Stomach (tissue), 4 donors: ENCODE data around the gene ROS1.

Experiments
- EP300 ChIP-seq: sonication (generic); formaldehyde crosslinking; IDR thresholded peaks from one replicate; pipeline ENCODE4 v1.6.1; 2017; ENCODE audit warnings: antibody characterized with exemption
- TF ChIP-seq, protein P1 (sequence below), 7 experiments: fragments of 450-650 bp in 4 of 7; fragments of 200-600 bp in 3 of 7; sonication (generic) in 3 of 7; IDR thresholded peaks; one replicate each; pipeline ENCODE4 v1.5.1; 2016 to 2019; ENCODE audit warnings: antibody characterized with exemption in 7 of 7, control low read depth in 2 of 7, mild to moderate bottlenecking in 1 of 7

DNA sequence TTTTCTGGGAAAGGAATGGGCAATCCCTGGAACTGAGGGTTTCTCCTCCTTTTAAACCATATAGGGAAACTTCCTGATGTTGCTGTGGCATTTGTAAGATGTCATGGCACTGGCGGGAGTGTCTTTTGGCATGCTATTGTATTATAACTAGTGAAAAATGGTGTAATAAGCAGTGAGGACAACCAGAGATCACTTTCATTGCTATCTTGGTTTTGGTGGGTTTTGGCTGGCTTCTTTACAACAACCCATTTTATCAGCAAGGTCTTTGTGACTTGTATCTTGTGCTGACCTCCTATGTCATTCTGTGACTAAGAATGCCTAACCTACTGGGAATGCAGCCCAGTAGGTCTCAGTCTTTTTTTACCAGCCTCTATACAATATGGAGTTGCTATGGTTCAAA, 47.7 kb upstream of the ROS1 start:
- TF ChIP-seq EP300, result no peak
- TF ChIP-seq, protein P1, sequence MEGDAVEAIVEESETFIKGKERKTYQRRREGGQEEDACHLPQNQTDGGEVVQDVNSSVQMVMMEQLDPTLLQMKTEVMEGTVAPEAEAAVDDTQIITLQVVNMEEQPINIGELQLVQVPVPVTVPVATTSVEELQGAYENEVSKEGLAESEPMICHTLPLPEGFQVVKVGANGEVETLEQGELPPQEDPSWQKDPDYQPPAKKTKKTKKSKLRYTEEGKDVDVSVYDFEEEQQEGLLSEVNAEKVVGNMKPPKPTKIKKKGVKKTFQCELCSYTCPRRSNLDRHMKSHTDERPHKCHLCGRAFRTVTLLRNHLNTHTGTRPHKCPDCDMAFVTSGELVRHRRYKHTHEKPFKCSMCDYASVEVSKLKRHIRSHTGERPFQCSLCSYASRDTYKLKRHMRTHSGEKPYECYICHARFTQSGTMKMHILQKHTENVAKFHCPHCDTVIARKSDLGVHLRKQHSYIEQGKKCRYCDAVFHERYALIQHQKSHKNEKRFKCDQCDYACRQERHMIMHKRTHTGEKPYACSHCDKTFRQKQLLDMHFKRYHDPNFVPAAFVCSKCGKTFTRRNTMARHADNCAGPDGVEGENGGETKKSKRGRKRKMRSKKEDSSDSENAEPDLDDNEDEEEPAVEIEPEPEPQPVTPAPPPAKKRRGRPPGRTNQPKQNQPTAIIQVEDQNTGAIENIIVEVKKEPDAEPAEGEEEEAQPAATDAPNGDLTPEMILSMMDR (IDR thresholded peaks at IDR 0.05), result no peak
